Inferior parietal cortex (tissue), 1 donor: ENCODE results near the gene TRIM29.
A peak's percentile ranks its signal among the peaks of the same experiment; 100 is the strongest.
"Not testable (repeated sequence)": the region's sequence is repeated elsewhere in the genome, so short reads cannot be mapped to it uniquely, and the experiment has no call there.

ENCODE experiments used
- DNase-seq: peaks from one replicate; pipeline ENCODE4 v3.0.0-alpha.2; 2016; ENCODE audit errors: extremely low spot score

The TRIM29 gene

DNA sequence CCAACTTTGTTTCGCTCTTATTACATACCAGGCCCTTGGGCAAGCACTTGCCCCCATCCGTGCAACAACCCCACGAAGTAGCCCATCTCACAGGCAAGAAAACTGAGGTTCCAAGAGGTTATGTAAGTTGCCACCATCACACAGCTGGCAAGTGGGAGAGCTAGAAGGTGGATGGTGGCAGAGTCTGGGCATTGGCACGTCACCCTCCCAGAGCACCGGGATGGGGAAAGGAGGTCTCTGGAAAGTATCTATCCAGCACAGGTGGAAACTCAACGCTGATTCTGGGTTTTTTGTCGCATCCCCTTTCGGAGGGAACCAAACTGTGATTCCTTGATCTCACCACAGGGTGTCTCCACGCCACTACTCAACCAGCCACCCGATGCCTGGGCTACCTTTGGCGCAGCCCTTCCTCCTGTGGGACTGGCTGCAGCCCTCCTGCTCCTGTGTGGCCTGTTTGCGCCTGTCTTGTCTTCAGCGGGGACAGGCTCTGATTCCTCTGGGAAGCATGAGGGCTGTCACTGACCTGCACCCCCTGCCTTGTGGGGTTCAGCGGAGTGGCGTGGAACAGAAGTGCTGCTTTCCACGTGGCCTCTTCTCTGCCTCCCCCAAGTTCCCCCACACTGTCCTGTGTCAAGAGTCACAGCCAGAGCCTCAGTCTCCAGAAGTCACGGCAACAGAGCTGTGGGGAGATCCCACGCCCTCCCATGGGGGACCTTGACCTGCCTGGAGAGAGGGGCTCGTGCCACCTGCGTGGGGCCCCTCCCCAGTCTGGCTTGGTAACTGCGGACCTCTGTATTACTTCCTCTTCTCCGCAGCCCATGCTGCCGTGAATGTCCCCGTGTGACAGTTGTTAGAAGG, 34.4 kb upstream of the TRIM29 start:
- peak; percentile 76 for DNase-seq

DNA sequence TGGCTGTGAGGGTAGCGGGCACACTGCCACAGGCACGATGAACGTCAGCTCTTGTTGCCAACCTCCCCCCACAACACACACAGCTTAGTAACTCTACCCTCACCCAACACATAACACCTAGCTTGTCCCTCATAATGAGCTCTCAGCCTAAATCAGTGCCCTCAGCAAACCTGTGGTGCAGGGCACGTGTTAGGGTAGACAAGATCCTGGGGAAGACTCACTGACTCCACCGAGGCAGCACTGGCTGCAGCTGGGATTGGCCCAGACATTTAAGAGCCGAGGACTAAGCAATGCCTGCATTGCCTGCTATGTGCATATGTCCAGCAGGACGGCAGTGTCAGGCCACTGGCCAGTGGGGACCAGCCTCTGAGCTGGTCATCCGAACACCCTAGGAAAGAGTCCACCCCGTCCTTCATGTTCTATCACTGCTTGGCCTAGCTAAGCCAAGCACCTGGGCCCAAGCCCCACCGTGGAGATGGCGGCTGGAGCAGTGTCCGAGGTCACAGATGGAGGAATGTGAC, 32.9 kb upstream of the TRIM29 start:
- DNase-seq: no peak

DNA sequence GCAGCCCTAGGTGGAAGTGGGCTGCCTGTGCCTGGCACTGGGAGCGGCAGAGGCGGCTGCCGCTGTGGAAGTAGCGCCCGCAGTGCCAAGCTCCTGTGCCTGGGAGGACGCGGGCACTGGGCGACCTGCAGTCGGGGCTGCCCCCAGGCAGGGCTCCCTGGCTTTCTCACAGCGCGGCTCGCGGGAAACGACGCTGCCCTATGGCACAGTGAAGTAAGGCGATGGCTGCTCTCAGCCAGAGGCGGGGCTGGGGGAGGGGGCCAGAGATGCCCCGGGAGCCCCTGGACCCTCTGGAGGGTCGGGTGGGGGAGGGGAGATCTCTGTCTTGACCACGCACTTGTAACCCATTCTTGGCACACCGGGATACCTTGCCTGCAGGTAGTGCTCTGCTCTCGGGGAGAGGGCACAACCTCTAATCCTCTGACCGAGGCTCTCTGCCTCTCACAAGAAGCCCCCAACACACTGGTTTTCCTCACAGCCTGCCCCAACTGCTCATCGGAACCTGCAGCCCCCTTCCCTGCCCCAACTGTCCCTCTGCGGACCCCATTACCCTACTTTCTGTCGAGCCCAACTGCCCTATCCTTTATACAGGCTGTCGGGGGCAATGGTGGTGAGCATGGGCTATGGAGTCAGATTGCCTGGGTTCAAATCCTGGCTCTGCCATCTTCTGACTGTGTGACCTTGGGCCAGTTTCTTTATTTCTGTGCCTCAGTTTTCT, 32.2 kb upstream of the TRIM29 start:
- no peak for DNase-seq

DNA sequence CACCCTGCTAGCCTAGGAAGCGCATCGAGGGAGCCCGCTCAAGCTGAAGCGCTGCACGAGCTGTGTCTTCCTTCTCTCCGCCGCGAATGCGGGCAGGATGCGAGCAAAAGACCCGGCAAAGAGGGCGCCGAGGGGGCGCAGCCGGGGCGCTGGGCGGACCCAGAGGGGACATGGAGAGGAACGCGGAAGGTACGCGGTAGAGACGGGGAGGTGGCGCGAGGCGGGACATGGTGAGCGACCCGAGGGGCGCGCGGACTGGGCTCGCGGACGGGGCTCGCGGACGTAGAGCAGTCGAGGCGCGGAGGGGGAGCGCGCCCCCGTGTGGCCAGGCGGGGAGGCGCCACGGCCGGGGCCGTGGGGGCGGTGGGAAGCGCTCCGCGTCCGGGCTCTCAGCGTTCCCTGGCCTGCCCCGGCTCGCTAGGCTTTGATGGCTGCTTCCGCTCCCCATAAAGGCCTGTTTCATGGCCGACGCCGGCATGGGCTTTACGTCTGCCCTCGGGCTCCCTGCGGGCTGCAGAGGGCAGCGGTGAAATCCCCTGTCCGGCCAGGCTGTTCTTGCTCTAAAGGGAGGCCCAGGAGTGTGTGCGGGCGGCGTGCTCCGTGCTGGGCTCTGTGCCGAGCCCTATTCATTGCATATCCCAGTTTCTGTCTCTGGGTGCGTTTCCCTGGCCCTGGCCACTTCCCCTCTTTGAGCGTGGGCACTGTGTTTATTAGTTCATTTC, 31.2 kb upstream of the TRIM29 start:
- peak; percentile 73 for DNase-seq

DNA sequence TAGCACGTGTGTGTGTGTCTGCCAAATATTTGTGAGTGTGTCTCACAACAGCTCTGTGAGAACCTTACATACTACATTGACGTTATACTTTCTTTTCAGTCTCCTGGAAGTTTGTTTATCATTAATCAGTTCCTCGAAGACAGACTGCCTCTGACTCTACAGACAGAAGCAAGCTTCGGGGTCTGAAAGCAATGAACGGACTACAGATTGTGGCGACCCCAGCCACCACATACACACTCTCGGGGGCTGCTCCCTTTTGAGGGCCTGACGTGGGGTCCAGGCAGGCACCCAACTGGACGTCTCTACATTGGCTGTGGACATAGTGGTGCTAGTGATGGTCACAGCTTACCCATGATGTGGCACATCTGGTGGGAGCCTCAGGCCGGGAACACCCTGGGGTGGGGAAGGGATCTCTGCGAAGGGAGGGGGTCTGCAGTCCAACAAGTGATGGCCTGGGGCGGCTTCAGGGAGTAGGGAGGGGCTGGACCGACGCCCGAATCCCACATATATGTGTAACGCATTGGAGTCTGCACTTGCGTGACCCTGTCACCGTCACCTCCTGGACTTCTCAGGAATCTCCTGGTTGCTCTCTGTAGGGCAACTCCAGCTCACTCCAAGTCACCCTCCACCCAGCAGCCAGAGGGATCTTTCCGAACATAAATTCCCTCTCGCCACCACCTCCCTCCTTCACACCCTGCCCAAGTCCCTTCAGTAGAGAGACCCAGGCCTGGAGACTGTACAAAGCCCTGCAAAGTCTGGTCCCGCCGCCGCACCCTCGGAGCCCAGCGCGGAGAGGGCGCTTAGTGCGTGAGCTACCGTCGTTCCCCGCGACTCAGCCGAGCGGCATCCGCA, 30.4 kb upstream of the TRIM29 start:
- DNase-seq: no peak

DNA sequence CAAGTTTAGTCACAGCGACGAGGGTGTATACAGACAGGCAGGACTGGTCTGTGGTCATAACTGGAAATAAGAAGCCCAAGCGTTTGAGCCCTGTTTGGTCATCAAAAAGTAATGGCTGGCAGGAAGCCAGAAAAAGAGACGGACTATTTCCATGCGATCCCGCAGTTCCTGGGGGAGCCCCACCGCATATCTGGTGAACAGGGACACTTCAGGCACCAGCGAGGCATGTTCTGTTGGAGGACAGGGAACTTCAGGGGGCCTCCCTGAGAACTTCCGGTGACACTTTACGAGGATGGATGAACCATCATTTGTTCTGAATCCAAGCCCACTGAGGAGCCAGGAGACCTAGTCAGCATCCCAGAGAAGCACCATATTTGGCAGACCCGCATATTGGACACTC, 29.7 kb upstream of the TRIM29 start:
- no peak for DNase-seq

DNA sequence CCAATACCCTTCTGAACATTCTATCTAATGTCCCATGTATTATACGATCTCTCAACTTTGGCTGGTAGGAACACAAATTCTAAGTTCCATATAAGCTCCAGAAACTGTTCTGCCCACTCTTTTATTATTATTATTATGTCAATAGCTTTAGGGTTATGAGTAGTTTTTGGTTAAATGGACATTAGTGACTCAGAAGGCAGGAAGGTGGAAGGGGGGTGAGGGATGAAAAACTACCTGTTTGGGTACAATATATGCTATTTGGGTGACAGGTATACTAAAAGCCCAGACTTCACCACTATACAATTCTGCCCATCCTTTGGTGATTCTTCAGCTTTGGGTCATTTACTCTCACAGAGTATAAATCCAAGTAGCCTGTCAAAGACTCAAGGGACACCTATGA, 22.5 kb upstream of the TRIM29 start:
- no peak for DNase-seq

DNA sequence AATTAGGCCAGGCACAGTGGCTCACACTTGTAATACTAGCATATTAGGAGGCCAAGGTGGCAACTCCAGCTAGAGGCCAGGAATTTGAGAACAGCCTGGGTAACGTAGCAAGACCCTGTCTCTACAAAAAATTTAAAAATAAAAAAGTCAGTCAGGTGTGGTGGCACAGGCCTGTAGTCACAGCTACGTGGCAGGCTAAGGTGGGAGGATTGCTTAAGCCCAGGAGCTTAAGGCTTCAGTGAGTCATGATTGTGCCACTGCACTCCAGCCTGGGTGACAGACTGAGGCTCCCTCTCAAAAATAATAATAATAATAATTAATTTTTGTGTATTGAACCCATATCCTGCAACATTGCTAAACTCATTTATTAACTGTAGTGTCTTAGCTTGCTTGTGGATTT, 15.3 kb upstream of the TRIM29 start:
- DNase-seq: no peak

DNA sequence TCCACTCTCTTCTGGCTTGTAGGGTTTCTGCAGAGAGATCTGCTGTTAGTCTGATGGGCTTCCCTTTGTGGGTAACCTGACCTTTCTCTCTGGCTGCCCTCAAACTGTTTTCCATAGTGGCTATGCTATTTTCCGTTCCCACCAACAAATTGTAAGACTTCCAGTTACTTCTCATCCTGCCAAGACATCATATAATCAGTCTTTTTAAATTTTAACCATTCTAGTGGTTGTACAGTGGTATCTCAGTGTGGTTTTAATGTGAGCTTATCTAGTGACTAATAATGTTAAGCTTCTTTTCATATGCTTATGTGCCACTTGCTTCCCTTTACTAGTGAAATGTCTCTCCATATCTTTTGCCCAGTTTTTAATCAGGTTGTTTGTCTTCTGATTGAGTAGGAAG, 13.6 kb upstream of the TRIM29 start:
- DNase-seq: no peak

DNA sequence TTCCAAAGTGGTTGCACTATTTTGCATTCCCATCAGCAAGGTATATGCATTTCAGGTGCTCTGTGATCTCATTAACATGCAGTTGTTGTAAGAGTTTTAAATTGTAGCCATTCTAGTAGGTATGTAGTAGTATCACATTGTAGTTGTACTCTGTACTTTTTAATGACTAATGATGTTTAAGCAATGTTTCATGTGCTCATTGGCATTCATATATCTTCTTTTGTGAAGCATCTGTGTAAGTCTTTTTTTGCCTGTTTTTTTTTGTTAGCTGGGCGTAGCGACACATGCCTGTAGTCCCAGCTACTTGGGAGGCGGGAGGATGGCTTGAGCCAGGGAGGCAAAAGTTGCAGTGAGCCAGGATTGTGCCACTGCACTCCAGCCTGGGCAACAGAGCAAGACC, 11.3 kb upstream of the TRIM29 start:
- DNase-seq: no peak

DNA sequence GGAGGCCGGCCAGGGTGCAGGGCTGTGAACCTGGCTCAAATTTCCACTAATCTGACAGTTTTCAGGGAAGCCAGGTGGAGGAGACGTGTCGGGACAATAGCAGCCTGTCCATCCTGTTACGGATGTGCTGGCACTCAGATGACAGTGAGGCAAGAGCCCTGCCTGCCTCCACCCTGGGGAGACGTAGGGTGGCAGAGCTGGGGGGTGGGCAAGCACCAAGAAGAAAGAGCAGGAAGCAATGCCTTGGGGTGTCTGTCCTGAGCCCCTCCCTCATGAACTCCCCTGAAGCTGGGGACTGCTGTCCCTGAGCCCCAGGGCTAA, 10.0 kb upstream of the TRIM29 start:
- no peak for DNase-seq

DNA sequence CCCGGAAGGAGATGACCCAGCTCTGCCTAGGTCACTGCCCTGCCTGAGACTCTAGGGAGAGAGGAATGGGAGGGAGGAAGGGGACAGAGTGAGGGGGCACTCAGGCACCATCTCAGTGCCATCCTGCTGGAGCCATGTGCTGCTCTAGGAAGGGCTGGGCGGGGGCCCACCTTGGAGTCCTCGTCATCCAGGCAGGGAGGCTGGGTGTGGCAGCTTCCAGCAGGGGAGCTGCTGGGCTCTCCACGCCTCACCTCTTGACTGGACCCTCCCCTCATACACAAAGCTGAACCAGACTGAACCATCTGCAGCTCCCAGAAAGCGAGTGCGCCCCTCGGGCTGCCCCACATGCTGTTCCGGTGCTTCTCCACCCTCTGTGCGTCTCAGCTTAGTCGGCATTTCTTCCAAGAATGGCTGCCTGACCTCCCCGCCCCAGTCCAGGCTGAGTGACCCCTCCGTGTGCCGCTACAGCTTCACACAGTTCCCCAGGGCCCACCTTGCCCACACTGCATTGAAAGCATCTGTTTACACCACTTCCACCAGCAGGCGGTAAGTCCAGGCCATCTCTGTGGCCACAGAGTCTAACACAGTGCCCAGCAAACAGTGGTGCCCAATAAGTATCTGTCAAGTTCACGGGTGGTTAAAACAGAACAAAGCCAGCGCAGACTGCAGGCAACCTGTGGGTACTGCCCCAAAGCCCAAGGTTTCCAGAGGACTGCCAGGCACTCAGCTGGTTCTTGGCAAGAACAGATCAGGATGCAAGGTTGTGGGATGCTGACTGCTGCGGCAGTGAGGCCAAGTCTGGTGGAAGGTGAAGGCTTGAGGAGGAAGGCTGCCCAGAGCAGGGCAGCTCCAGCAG, 9.4 kb upstream of the TRIM29 start:
- no peak for DNase-seq

DNA sequence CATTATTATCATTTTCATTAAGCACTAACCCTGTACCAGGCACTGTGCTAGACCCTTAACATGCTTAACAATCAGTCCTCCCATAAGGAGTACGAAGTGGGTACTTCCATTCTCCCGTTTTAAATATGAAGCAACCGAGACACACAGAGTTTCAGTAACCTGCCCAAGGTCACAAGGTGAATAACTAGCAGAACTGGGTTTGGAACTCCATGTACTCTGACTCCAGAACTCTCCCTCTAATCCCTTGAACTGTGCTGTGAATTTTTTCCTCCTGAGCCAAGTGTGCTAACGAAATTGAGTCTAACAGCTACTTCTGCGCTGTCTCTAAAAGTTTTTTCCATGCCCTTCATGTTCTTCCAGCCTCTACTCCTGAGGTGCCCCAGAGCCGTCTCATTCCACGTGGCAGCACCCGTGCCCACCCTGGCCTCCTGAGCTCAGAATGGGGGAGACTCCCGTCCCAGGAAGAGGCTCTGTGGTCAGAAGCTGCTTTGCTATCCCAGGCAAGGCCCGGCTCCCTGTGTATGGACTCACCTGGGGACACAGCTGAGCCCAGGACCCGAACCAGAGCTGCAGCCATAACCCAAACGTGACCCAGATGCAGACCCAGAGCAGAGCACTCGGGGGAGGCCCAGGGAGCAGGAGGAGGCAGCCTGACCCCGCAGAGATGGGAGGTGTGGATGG, 8.6 kb upstream of the TRIM29 start:
- DNase-seq: no peak

DNA sequence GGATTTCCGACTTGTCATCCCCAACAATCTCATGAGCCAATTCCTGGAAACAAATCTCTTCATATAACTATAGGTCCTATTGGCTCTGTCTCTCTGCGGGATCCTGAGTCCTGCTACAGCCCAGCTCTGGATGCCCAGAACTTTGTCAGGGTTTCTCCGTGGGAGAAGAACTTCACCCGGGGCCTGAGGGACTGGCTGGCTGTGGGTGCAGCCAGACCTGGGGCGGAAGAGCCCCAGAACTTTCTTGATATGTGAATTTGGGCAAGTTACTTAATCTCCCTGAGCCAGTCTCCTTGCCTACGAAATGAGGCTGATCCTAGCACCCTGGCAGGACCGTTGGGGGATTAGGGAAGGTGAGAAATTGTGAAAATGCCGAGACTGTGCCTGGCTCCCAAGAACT, 6.6 kb upstream of the TRIM29 start:
- no peak for DNase-seq

DNA sequence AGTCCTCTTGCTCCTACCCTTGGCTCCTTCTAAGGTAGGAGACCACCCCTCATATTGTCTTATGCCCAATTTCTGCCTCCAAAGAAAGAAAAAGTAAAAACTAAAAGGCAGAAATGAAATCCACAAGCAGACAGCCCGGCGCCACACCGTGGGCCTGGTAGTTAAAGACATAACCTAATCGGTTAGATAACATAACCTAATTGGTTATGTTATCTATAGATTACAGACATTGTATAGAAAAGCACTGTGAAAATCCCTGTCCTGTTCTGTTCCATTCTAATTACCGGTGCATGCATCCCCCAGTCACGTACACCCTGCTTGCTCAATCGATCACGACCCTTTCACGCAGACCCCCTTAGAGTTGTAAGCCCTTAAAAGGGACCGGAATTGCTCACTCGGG, 5.6 kb upstream of the TRIM29 start:
- DNase-seq: not testable (repeated sequence)

DNA sequence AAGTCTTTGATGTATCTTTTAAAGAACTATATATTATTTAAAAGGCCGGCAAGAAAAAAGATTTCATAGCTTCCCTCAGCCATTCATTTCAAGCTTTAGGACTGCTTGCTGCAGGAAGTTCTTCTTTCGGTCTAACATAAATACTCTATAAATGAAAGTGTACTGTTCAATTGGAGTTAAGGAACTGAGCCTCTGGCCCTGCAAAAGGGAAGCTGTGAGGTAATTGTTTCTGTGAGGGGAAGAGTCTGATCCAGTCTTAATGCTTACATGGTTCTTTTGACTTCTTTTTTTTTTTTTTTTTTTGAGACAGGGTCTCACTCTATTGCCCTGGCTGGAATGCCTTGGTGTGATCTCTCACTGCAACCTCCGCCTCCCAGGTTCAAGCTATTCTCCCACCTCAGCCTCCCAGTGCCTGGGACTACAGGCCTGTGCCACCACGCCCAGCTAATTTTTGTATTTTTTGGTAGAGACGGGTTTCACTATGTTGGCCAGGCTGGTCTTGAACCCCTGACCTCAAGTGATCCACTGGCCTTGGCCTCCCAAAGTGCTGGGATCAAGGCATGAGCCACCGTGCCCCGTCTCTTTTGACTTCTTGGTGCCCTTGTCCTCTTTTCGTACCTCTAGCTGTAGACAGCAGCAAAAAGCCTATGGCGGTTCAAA, 4.7 kb upstream of the TRIM29 start:
- DNase-seq: no peak

DNA sequence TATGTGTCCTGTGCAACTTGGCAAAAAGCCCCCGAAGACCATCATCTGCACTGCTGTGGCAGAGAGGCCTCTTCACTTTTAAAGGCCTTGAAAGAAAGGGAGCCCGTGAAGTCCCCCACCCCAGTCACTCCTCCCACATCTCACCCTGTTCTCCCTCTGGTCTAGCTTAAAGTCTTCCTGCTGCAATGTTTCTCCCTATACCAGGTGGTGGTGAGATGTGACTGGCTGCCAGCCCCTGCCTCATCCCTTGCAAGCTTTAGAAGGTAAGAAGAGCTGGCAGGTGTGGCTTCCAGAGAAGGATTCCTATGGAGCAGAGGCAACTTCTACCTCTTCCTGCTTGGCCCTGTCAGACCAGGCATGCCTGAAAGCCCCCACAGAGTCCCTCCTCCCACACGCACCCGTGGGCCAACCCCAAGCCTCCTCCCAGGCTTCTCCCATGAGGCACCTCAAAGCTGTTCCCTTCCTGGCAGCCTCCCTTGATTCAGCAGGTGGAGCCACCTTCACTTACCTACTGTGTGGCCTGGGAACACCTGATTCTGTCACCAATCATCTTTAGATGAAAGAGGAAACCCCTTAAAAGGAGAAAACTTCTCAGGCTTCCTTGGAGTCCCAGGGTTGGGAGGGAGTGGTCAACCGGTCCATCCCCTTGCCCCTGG, 4.0 kb upstream of the TRIM29 start:
- no peak for DNase-seq

DNA sequence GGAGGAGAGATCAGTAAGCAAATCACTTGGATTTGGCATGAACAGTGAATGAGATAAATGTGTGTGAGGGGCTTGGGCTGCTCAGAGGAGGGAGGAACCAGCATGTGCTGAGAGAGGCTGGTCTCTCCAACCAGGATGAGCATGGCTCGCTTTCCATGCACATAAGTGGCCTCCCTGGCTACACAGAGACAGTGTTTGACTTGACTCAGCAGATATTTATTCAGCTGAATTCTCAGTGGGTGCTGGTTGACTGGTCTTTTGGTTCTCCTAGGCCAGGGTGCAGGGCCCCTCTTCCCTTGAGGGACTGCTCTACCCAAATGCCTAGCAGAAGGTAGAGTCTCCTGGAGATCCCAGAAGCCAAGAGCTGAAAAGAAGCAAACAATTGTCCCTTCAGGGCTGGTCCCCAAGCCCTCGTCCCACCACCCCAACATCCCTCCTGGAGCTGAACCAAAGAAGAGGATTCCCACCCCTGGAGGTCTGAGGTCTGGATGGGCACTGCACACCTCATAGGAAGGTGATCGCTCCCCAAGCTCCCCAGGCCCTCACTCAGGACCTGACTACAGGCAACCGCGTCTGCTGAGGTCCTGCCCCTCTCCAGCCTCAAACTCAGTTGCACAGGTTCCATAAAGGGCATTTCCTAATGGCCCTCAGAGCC, 3.3 kb upstream of the TRIM29 start:
- DNase-seq: no peak
